IPS-18c (cell line): Measurements from ENCODE around the gene DYRK1A.

Source experiments
- H3K4me3 ChIP-seq: 2 replicates; pipeline ENCODE4 v1.7.0; 2013; ENCODE audit warnings: low read depth, mild to moderate bottlenecking, low read length, moderate library complexity; ENCODE audit not compliant: insufficient read depth
- H3K9me3 ChIP-seq: one replicate; pipeline ENCODE4 v1.6.1; 2013; ENCODE audit warnings: mild to moderate bottlenecking, low read length, moderate library complexity; ENCODE audit not compliant: control insufficient read depth, insufficient read depth

DYRK1A gene

GRCh38 chr21:37425001-37425400 is 58.4 kb downstream of the DYRK1A start:
- Histone ChIP-seq H3K9me3 (no peaks in the 10 kb centered on the region), H3K4me3 (no peak overlapping the region)

GRCh38 chr21:37425684-37426083 is 59.1 kb downstream of the DYRK1A start:
- Histone ChIP-seq H3K4me3 (no peak overlapping the region), H3K9me3 (no peaks in the 10 kb centered on the region)

GRCh38 chr21:37427221-37427620 is 60.6 kb downstream of the DYRK1A start:
- Histone ChIP-seq H3K9me3 (no peaks in the 10 kb centered on the region), H3K4me3 (no peak overlapping the region)

- Histone ChIP-seq H3K4me3 (no peak overlapping the region), H3K9me3 (no peaks in the 10 kb centered on the region)
Measured at GRCh38 chr21:37429356-37429755, 62.8 kb downstream of the DYRK1A start.

- Histone ChIP-seq H3K9me3 (no peaks in the 10 kb centered on the region), H3K4me3 (no peak overlapping the region)
Measured at GRCh38 chr21:37430184-37430821, 63.7 kb downstream of the DYRK1A start.

- Histone ChIP-seq H3K9me3 (no peaks in the 10 kb centered on the region), H3K4me3 (no peak overlapping the region)
Measured at GRCh38 chr21:37431243-37431642, 64.7 kb downstream of the DYRK1A start.

GRCh38 chr21:37432710-37433455 is 66.3 kb downstream of the DYRK1A start:
- Histone ChIP-seq H3K4me3 (no peak overlapping the region), H3K9me3 (no peaks in the 10 kb centered on the region)

GRCh38 chr21:37433456-37433840 is 66.9 kb downstream of the DYRK1A start:
- Histone ChIP-seq H3K9me3 (no peaks in the 10 kb centered on the region), H3K4me3 (no peak overlapping the region)

- Histone ChIP-seq H3K9me3 (no peaks in the 10 kb centered on the region), H3K4me3 (no peak overlapping the region)
Measured at GRCh38 chr21:37435120-37435519, 68.5 kb downstream of the DYRK1A start.

GRCh38 chr21:37435711-37436110 is 69.1 kb downstream of the DYRK1A start:
- H3K9me3 ChIP-seq, result no peaks in the 10 kb centered on the region
- H3K4me3 ChIP-seq, result no peak overlapping the region

GRCh38 chr21:37436174-37436573 is 69.6 kb downstream of the DYRK1A start:
- Histone ChIP-seq H3K9me3 (no peaks in the 10 kb centered on the region), H3K4me3 (no peak overlapping the region)

- Histone ChIP-seq H3K4me3 (no peak overlapping the region), H3K9me3 (no peaks in the 10 kb centered on the region)
Measured at GRCh38 chr21:37437376-37438080, 71.0 kb downstream of the DYRK1A start.

GRCh38 chr21:37443683-37444082 is 77.1 kb downstream of the DYRK1A start:
- Histone ChIP-seq H3K4me3 (no peak overlapping the region), H3K9me3 (no peaks in the 10 kb centered on the region)

- H3K9me3 ChIP-seq, result no peaks in the 10 kb centered on the region
- no peak overlapping the region for H3K4me3 ChIP-seq
Measured at GRCh38 chr21:37445228-37445627, 78.7 kb downstream of the DYRK1A start.

- Histone ChIP-seq H3K4me3 (no peak overlapping the region), H3K9me3 (no peaks in the 10 kb centered on the region)
Measured at GRCh38 chr21:37446552-37446951, 80.0 kb downstream of the DYRK1A start.

- no peak overlapping the region for H3K4me3 ChIP-seq
- no peaks in the 10 kb centered on the region for H3K9me3 ChIP-seq
Measured at GRCh38 chr21:37447288-37447936, 80.8 kb downstream of the DYRK1A start.

GRCh38 chr21:37449302-37449937 is 82.8 kb downstream of the DYRK1A start:
- H3K4me3 ChIP-seq, result no peak overlapping the region

More at GRCh38 chr21:37449302-37449937, 82.8 kb downstream of the DYRK1A start:
- no peaks in the 10 kb centered on the region for H3K9me3 ChIP-seq
